Measurements from ENCODE around the gene RCBTB1. TPM values are rescaled to one million over a fixed set of nuclear protein-coding genes. Genes with fewer than 3 reads are reported as not detected.
A peak's percentile ranks its signal among the peaks of the same experiment; 100 is the strongest.

Gene RCBTB1
- total and polyA plus RNA-seq, 2 donors (not counting 3 experiments of a cell fraction or from before 2014, with no cell fraction given) = 12.1 to 23.8 TPM

- H3K4me2 ChIP-seq (ENCODE audit: insufficient read depth, low read length) = peak within 1 kb of the TSS; percentile 73
- no peaks in the 10 kb centered on the region for H3K9me3 ChIP-seq (replicated peaks; ENCODE audit: control insufficient read depth, insufficient read depth, low read length)
- H3K4me1 ChIP-seq (ENCODE audit: control insufficient read depth, extremely low read depth, insufficient read depth, low read length) = peaks cover 11% of the 10 kb centered on the region
- ChIA-PET POLR2A (interaction anchor here (0.7 to 0.9 kb wide), 2 partner anchors 15 to 105 kb away, joined by 3 to 4 read pairs; no protein-coding TSS in a partner anchor), CTCF (interaction anchor here (1.0 to 1.3 kb wide), 3 partner anchors 44 to 111 kb away, joined by 3 to 5 read pairs (median 4); partner anchors contain the start of genes CAB39L and SETDB2)
- H3K9me1 ChIP-seq (replicated peaks; ENCODE audit: control insufficient read depth, extremely low read depth, insufficient read depth, low read length) = no peaks in the 10 kb centered on the region
- no TSS peak for BruUV-seq (replicated peaks)
- no peaks in the 10 kb centered on the region for H3K79me2 ChIP-seq (ENCODE audit: control insufficient read depth, insufficient read depth, low read length)
- dilution Hi-C loops (cut with MboI; ENCODE audit: extremely low pct_ligation_motif_present, low sequenced_read_pairs) = no loop called here
- H3K4me3 ChIP-seq (replicated peaks in 1 of 3; ENCODE audit: insufficient read depth in 1 of 3, low read depth in 1 of 3, low read length in 3 of 3) = peak within 1 kb of the TSS; percentile 42 to 76 (median 58)
- peak within 1 kb of the TSS; percentile 95 for H2AFZ ChIP-seq (ENCODE audit: low read depth, low read length)
- H3K9ac ChIP-seq (replicated peaks; ENCODE audit: extremely low read depth, insufficient read depth, low read length) = peak within 1 kb of the TSS; percentile 87
- H4K20me1 ChIP-seq (replicated peaks; ENCODE audit: control insufficient read depth, extremely low read depth, insufficient read depth, low read length) = no peaks in the 10 kb centered on the region
- no peaks in the 10 kb centered on the region for H3K36me3 ChIP-seq (ENCODE audit: control insufficient read depth in 2 of 2, extremely low read depth in 1 of 2, insufficient read depth in 2 of 2, low read length in 2 of 2)
- H3K27me3 ChIP-seq (ENCODE audit: control insufficient read depth in 2 of 2, insufficient read depth in 2 of 2, low read length in 2 of 2) = no peaks in the 10 kb centered on the region
- DNase-seq (ENCODE audit: low read depth, low spot score) (peak; percentile 58), FAIRE-seq (peak; percentile 8)
- no peak for TF ChIP-seq EZH2 (IDR thresholded peaks at IDR 0.05; ENCODE audit: borderline replicate concordance, low read depth, low read length, severe bottlenecking)
- peak; percentile 59 for TF ChIP-seq POLR2A (IDR thresholded peaks at IDR 0.05; ENCODE audit: low read depth, low read length)
- peak; percentile 48 for TF ChIP-seq POLR2AphosphoS5 (IDR thresholded peaks at IDR 0.05; ENCODE audit: insufficient read depth, low read depth, low read length)
- TF ChIP-seq CTCF (IDR thresholded peaks at IDR 0.05; ENCODE audit: extremely low read depth in 1 of 2, insufficient read depth in 1 of 2, low read depth in 1 of 2, low read length in 2 of 2) = peak in 1 of 2 donors; percentile 5
- intact Hi-C loops (cut with micrococcal nuclease) = loop anchor here (1.0 to 5.0 kb wide), 3 partner anchors 52 to 184 kb away; partner anchors contain the start of genes CAB39L and SETDB2
- H3K27ac ChIP-seq (ENCODE audit: insufficient read depth, low read depth, low read length) = peak within 1 kb of the TSS; percentile 73
Measured at GRCh38 chr13:49495783-49496762, 89.3 kb downstream of the RCBTB1 start, which contains the start of gene PHF11. Gene PHF11 (plus strand): TSS chr13:49495953. CDS start chr13:49496002, 49 bp downstream.
